Right lobe of liver (tissue), 6 donors: ENCODE results near the gene LRRTM4. TPM values are rescaled to one million over a fixed set of nuclear protein-coding genes. Genes with fewer than 3 reads are reported as not detected.

Experiments
- ATAC-seq, 4 donors: fragments of 200-7000 bp; cut with Tn5 transposase; one replicate each; pipeline ENCODE4 v1.9.1; 2020; ENCODE audit warnings: mild to moderate bottlenecking in 4 of 4, moderate library complexity in 4 of 4
- DNase-seq, 3 donors: peaks; one replicate each; pipeline ENCODE4 v3.0.0-alpha.2; 2020
- H3K27ac ChIP-seq, 3 donors: fragments of 200-600 bp; one replicate each; pipeline ENCODE4 v1.8.0; 2022
- H3K27me3 ChIP-seq, 2 donors: fragments of 200-600 bp; one replicate each; pipeline ENCODE4 v1.8.0; 2022
- H3K36me3 ChIP-seq, 4 donors: fragments of 200-600 bp; sonication (generic) in 1 of 4; one replicate each; pipeline versions ENCODE4 v1.5.1 to v1.8.0; 2017 to 2022; ENCODE audit warnings: control low read depth in 1 of 4
- H3K4me1 ChIP-seq, 4 donors: fragments of 200-600 bp; sonication (generic) in 1 of 4; one replicate each; pipeline versions ENCODE4 v1.5.1 to v1.8.0; 2017 to 2022; ENCODE audit warnings: control low read depth in 1 of 4
- H3K4me3 ChIP-seq, 3 donors: fragments of 200-600 bp; one replicate each; pipeline ENCODE4 v1.8.0; 2022
- H3K9me3 ChIP-seq, 4 donors: fragments of 200-600 bp; sonication (generic) in 1 of 4; one replicate each; pipeline versions ENCODE4 v1.5.1 to v1.8.0; 2017 to 2022; ENCODE audit warnings: control low read depth in 1 of 4
- CTCF ChIP-seq, 4 donors: fragments of 200-600 bp in 3 of 4; fragments of 450-650 bp in 1 of 4; IDR thresholded peaks; one replicate each; pipeline versions ENCODE4 v1.5.1 to v1.8.0; 2016 to 2022; ENCODE audit warnings: antibody characterized with exemption in 4 of 4, mild to moderate bottlenecking in 2 of 4
- POLR2A ChIP-seq: fragments of 450-650 bp; IDR thresholded peaks from one replicate; pipeline ENCODE4 v1.6.1; 2017; ENCODE audit warnings: antibody characterized with exemption, mild to moderate bottlenecking
- WGBS: methylation state at CpG from one replicate; pipeline ENCODE4 v1.1.6; 2018; ENCODE audit warnings: low coverage, low lambda C conversion rate; ENCODE audit not compliant: insufficient coverage; ENCODE audit errors: missing lambda C conversion rate; 5-methylcytosine and 5-hydroxymethylcytosine counted together
- intact Hi-C, 2 donors: fragments of 100-400 bp; cut with DNase I; formaldehyde crosslinking; loops; one replicate each; pipeline versions ENCODE4 v1.11.2 to v1.14.1; 2022
- total RNA-seq, 6 experiments: library from RNA; depleted of rRNA in 2 of 6; stranded (reverse); fragments of >200 nt in 2 of 6; fragmentation: NEBNext Ultra II Directional in 3 of 6; extraction: Animal tissue kit (Norgen Biotek cat#: 25700) in 3 of 6; gene quantifications; one replicate each; pipeline versions ENCODE4 v1.1.0 to v1.2.4, GENCODE V29; 2016 to 2023
- donor health status: DM: no; HTN: yes; CAD: no.
- donor health status: DM: no; HTN: no; CAD: no.
- donor health status: DM: no; HTN: no; CAD: no.
- donor health status: DM: no; HTN: yes; CAD: no.
- donor health status: DM: no; HTN: yes; CAD: no.

Gene LRRTM4
- total RNA-seq, 6 experiments from 2014 or later: 0.09 to 0.10 (median 0.09) TPM; not detected in 3

DNA sequence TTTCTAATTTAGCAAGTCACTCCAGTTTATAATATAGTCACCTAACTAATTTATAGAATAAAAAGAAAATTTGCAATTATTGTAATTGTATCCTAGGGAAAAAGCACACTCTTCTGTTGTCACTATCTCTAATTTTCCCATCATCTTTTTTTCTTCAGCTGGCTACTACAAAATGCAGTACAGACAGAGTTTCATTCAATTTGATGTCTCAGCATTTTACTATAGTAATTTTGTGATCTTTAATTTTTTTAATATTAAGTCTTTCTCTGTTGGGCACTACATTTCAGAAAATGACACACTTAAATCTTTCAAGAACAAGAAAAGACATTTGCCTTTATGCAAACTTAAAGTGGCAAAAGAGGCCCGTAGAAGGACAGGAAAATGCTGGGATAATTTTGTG is 118.0 kb downstream of the LRRTM4 start:
- no peaks in the 10 kb centered on the region for H3K9me3 ChIP-seq
- intact Hi-C loops: no loop called here
- no peak for ATAC-seq
- 45% methylated on average over 1 of the region's 1 CpG for WGBS
- H3K4me1 ChIP-seq: no peaks in the 10 kb centered on the region
- no peak overlapping the region for H3K4me3 ChIP-seq
- TF ChIP-seq POLR2A (no peak), CTCF (IDR thresholded peaks at IDR 0.05) (no peak)
- H3K36me3 ChIP-seq: no peaks in the 10 kb centered on the region
- no peak for DNase-seq
- no peaks in the 10 kb centered on the region for H3K27me3 ChIP-seq
- H3K27ac ChIP-seq: no peak overlapping the region

- Histone ChIP-seq H3K27me3 (no peaks in the 10 kb centered on the region), H3K4me3 (no peak overlapping the region), H3K9me3 (no peaks in the 10 kb centered on the region), H3K27ac (no peak overlapping the region), H3K4me1 (no peaks in the 10 kb centered on the region), H3K36me3 (no peaks in the 10 kb centered on the region)
- DNase-seq (no peak), ATAC-seq (no peak)
- 57% methylated on average over 4 of the region's 4 CpGs for WGBS
- intact Hi-C loops: no loop called here
- TF ChIP-seq CTCF (IDR thresholded peaks at IDR 0.05): no peak
- TF ChIP-seq POLR2A: no peak
Measured at GRCh38 chr2:77398970-77399600, 123.1 kb downstream of the LRRTM4 start.

- intact Hi-C loops: no loop called here
- 41% methylated on average over 2 of the region's 2 CpGs for WGBS
- no peaks in the 10 kb centered on the region for H3K36me3 ChIP-seq
- DNase-seq (no peak), ATAC-seq (no peak)
- H3K4me1 ChIP-seq: no peaks in the 10 kb centered on the region
- H3K27me3 ChIP-seq: no peaks in the 10 kb centered on the region
- no peak for TF ChIP-seq POLR2A
- no peak for TF ChIP-seq CTCF (IDR thresholded peaks at IDR 0.05)
- no peaks in the 10 kb centered on the region for H3K9me3 ChIP-seq
- no peak overlapping the region for H3K27ac ChIP-seq
- H3K4me3 ChIP-seq: no peak overlapping the region
Measured at GRCh38 chr2:77397763-77398162, 124.4 kb downstream of the LRRTM4 start.

GRCh38 chr2:77395011-77395410 is 127.2 kb downstream of the LRRTM4 start:
- Histone ChIP-seq H3K9me3 (no peaks in the 10 kb centered on the region), H3K27me3 (no peaks in the 10 kb centered on the region), H3K36me3 (no peaks in the 10 kb centered on the region), H3K4me1 (no peaks in the 10 kb centered on the region), H3K27ac (no peak overlapping the region), H3K4me3 (no peak overlapping the region)
- ATAC-seq (no peak), DNase-seq (no peak)
- no peak for TF ChIP-seq POLR2A
- no peak for TF ChIP-seq CTCF (IDR thresholded peaks at IDR 0.05)
- intact Hi-C loops: no loop called here
- WGBS: 22% methylated on average over 1 of the region's 1 CpG

DNA sequence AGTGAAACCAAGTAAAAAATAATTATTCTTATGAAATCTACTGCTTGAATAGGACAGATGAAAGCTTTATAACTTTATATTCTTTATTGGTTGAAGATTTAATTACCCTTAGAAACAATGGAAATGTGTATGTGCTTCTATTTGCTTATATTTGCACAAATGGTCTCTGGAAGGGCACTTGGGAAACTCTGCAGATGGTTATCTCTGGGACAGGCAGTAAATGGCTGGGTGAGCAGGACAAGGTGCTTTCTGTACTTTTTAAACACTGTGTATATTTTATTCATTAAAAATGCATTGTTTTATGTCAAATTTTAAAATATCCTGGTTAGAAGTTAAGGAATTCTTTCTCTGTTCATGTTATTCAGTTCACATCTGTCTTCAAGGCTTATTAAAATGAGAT is 131.1 kb downstream of the LRRTM4 start:
- Histone ChIP-seq H3K4me3 (no peak overlapping the region), H3K27me3 (no peaks in the 10 kb centered on the region), H3K36me3 (no peaks in the 10 kb centered on the region), H3K9me3 (no peaks in the 10 kb centered on the region), H3K4me1 (no peaks in the 10 kb centered on the region), H3K27ac (no peak overlapping the region)
- DNase-seq (no peak), ATAC-seq (no peak)
- TF ChIP-seq POLR2A: no peak
- no peak for TF ChIP-seq CTCF (IDR thresholded peaks at IDR 0.05)
- intact Hi-C loops: no loop called here
